Endothelial cell of umbilical vein (primary cell): Measurements from ENCODE around the gene CMTM2. TPM values are rescaled to one million over a fixed set of nuclear protein-coding genes. Genes with fewer than 3 reads are reported as not detected.

ENCODE experiments used
- BruUV-seq: library from RNA; stranded (reverse); fragments of 400-500 nt; replicated peaks from 2 replicates; lab custom pipeline; 2021; lab: Mats Ljungman, UMichigan
- CTCF ChIA-PET: fragments of 300-600, 350-600 bp; sonication (Branson Sonifier 250); formaldehyde crosslinking; loops from one replicate; lab custom pipeline; 2021; ENCODE audit warnings: antibody characterized with exemption, inconsistent platforms; lab: Charles Lee
- POLR2A ChIA-PET: fragments of 300-600, 350-600 bp; sonication (Branson Sonifier 250); formaldehyde crosslinking; loops from one replicate; lab custom pipeline; 2021; ENCODE audit warnings: antibody characterized with exemption, inconsistent platforms; lab: Charles Lee
- DNase-seq: peaks from one replicate; pipeline ENCODE4 v3.0.0-alpha.2; 2011; ENCODE audit warnings: low read depth, low spot score
- FAIRE-seq: peaks from 2 replicates; lab custom pipeline; 2011; peaks lifted over from hg19 to GRCh38; lab: Jason Lieb, UNC
- H2AFZ ChIP-seq: 2 replicates; pipeline ENCODE4 v1.6.0; 2012; ENCODE audit warnings: low read depth, low read length, control low read depth, inconsistent platforms
- H3K27ac ChIP-seq: 2 replicates; pipeline ENCODE4 v1.5.1; 2011; ENCODE audit warnings: low read depth, mild to moderate bottlenecking, control low read depth, low read length, moderate library complexity; ENCODE audit not compliant: insufficient read depth
- H3K27me3 ChIP-seq, 2 experiments: 2 replicates each; pipeline versions ENCODE4 v1.6.0 to v1.6.1; 2011; ENCODE audit warnings: low read length in 2 of 2, mixed read lengths in 1 of 2; ENCODE audit not compliant: control insufficient read depth in 2 of 2, insufficient read depth in 2 of 2
- H3K36me3 ChIP-seq, 2 experiments: 2 replicates in 1 of 2; 3 replicates in 1 of 2; pipeline ENCODE4 v1.5.1; 2011; ENCODE audit warnings: low read length in 2 of 2, mild to moderate bottlenecking in 1 of 2, moderate library complexity in 1 of 2; ENCODE audit not compliant: control insufficient read depth in 2 of 2, insufficient read depth in 2 of 2; ENCODE audit errors: extremely low read depth in 1 of 2
- H3K4me1 ChIP-seq: 3 replicates; pipeline ENCODE4 v1.5.1; 2011; ENCODE audit warnings: mild to moderate bottlenecking, low read length; ENCODE audit not compliant: control insufficient read depth, insufficient read depth; ENCODE audit errors: extremely low read depth
- H3K4me2 ChIP-seq: 2 replicates; pipeline ENCODE4 v1.6.1; 2011; ENCODE audit warnings: low read length, control low read depth, mixed read lengths; ENCODE audit not compliant: insufficient read depth
- H3K4me3 ChIP-seq, 3 experiments: fragments of 200-600 bp in 1 of 3; sonication (generic), shearing (Covaris generic) in 1 of 3; replicated peaks in 1 of 3; 2 replicates each; pipeline ENCODE4 v1.5.1; 2011 to 2016; ENCODE audit warnings: control low read depth in 3 of 3, low read length in 3 of 3, mild to moderate bottlenecking in 2 of 3, inconsistent platforms in 1 of 3, low read depth in 1 of 3, moderate library complexity in 1 of 3; ENCODE audit not compliant: insufficient read depth in 1 of 3
- H3K79me2 ChIP-seq: 2 replicates; pipeline ENCODE4 v1.6.0; 2012; ENCODE audit warnings: low read length, inconsistent platforms; ENCODE audit not compliant: control insufficient read depth, insufficient read depth
- H3K9ac ChIP-seq: replicated peaks from 2 replicates; pipeline ENCODE3; 2011; ENCODE audit warnings: low read length, control low read depth; ENCODE audit not compliant: insufficient read depth; ENCODE audit errors: extremely low read depth
- H3K9me1 ChIP-seq: replicated peaks from 3 replicates; pipeline ENCODE4 v1.6.0; 2011; ENCODE audit warnings: mild to moderate bottlenecking, low read length; ENCODE audit not compliant: control insufficient read depth, insufficient read depth; ENCODE audit errors: extremely low read depth
- H3K9me3 ChIP-seq: replicated peaks from 2 replicates; pipeline ENCODE4 v1.5.1; 2012; ENCODE audit warnings: low read length, inconsistent platforms; ENCODE audit not compliant: control insufficient read depth, insufficient read depth
- H4K20me1 ChIP-seq: replicated peaks from 2 replicates; pipeline ENCODE3; 2011; ENCODE audit warnings: mild to moderate bottlenecking, low read length; ENCODE audit not compliant: control insufficient read depth, insufficient read depth; ENCODE audit errors: extremely low read depth
- CTCF ChIP-seq, 2 donors: IDR thresholded peaks; 1 replicate in 1 of 2; 2 replicates in 1 of 2; pipeline ENCODE4 v1.5.1; 2011; ENCODE audit warnings: low read length in 2 of 2, mild to moderate bottlenecking in 2 of 2, moderate library complexity in 2 of 2, control low read depth in 1 of 2, inconsistent platforms in 1 of 2, low read depth in 1 of 2; ENCODE audit not compliant: insufficient read depth in 1 of 2; ENCODE audit errors: extremely low read depth in 1 of 2
- EZH2 ChIP-seq: IDR thresholded peaks from 2 replicates; pipeline ENCODE4 v1.6.1; 2012; ENCODE audit warnings: borderline replicate concordance, low read depth, mild to moderate bottlenecking, moderate library complexity, low read length, inconsistent platforms; ENCODE audit not compliant: severe bottlenecking
- FOS ChIP-seq: IDR thresholded peaks from 2 replicates; pipeline ENCODE4 v1.6.1; 2011; ENCODE audit warnings: mild to moderate bottlenecking, low read length, moderate library complexity, borderline replicate concordance; ENCODE audit not compliant: insufficient read depth
- GATA2 ChIP-seq: IDR thresholded peaks from 2 replicates; pipeline ENCODE4 v1.7.0; 2011; ENCODE audit warnings: low read depth, mild to moderate bottlenecking, moderate library complexity, mixed read lengths, low read length; ENCODE audit not compliant: insufficient read length, insufficient read depth
- JUN ChIP-seq: IDR thresholded peaks from 2 replicates; pipeline ENCODE4 v1.6.1; 2011; ENCODE audit warnings: borderline replicate concordance, low read depth; ENCODE audit not compliant: insufficient read length, insufficient read depth
- MAX ChIP-seq: IDR thresholded peaks from 2 replicates; pipeline ENCODE4 v1.6.1; 2011; ENCODE audit not compliant: insufficient read depth, insufficient read length
- MYC ChIP-seq: IDR thresholded peaks from one replicate; pipeline ENCODE4 v1.6.1; 2011; ENCODE audit warnings: mild to moderate bottlenecking, low read depth, low read length
- POLR2A ChIP-seq: IDR thresholded peaks from 2 replicates; pipeline ENCODE4 v1.6.1; 2012; ENCODE audit warnings: low read depth, mild to moderate bottlenecking, control low read depth, low read length
- POLR2AphosphoS5 ChIP-seq: IDR thresholded peaks from 2 replicates; pipeline ENCODE4 v1.6.1; 2012; ENCODE audit warnings: low read depth, mild to moderate bottlenecking, control low read depth, low read length, moderate library complexity; ENCODE audit not compliant: insufficient read depth
- dilution Hi-C: fragments of 300-500 bp; cut with MboI; formaldehyde crosslinking; loops from one replicate; pipeline ENCODE4 v1.15.0; 2019; ENCODE audit warnings: low sequenced_read_pairs; ENCODE audit not compliant: extremely low pct_ligation_motif_present
- intact Hi-C: fragments of 100-400 bp; cut with micrococcal nuclease; formaldehyde crosslinking; loops from one replicate; pipeline ENCODE4 v1.10.0; 2022
- polyA plus RNA-seq, 4 experiments: library from polyadenylated mRNA; depleted of rRNA in 3 of 4; stranded (reverse) in 3 of 4; unstranded in 1 of 4; fragments of >200 nt; gene quantifications; 2 replicates each; pipeline versions ENCODE4 v1.2.1 to v1.2.3, GENCODE V29; 2011 to 2012; ENCODE audit warnings: missing spikeins in 1 of 4
- total RNA-seq: library from RNA; stranded (reverse); gene quantifications from 2 replicates; pipeline ENCODE4 v1.2.3, GENCODE V29; 2021

CMTM2 gene
- total and polyA plus RNA-seq, 2 donors (not counting 3 experiments of a cell fraction or from before 2014, with no cell fraction given): not detected

- Histone ChIP-seq H3K9me3 (no peaks in the 10 kb centered on the region), H3K4me3 (no peak overlapping the region), H3K4me2 (no peak overlapping the region), H4K20me1 (no peaks in the 10 kb centered on the region), H3K36me3 (peaks cover 20 to 38% of the 10 kb centered on the region in 2 experiments), H3K79me2 (peaks cover 10% of the 10 kb centered on the region), H2AFZ (no peak overlapping the region), H3K27ac (no peak overlapping the region), H3K9ac (no peak overlapping the region), H3K4me1 (peaks cover 4% of the 10 kb centered on the region), H3K27me3 (no peaks in the 10 kb centered on the region), H3K9me1 (no peaks in the 10 kb centered on the region)
- FAIRE-seq (no peak), DNase-seq (no peak)
- intact Hi-C loops: no loop called here
- dilution Hi-C loops: no loop called here
- POLR2A ChIA-PET: no interaction called here
- no peak for TF ChIP-seq JUN
- no peak for TF ChIP-seq EZH2
- TF ChIP-seq MAX: no peak
- TF ChIP-seq POLR2A: no peak
- TF ChIP-seq FOS: no peak
- no peak for TF ChIP-seq GATA2
- no peak for TF ChIP-seq CTCF (IDR thresholded peaks at IDR 0.05; ENCODE audit: extremely low read depth in 1 of 2, insufficient read depth in 1 of 2, low read depth in 1 of 2, low read length in 2 of 2)
- no peak for TF ChIP-seq MYC
- no peak for TF ChIP-seq POLR2AphosphoS5
- no TSS peak for BruUV-seq
- CTCF ChIA-PET: interaction anchor here (6.3 kb wide), 1 partner anchor 256 kb away, joined by 171 read pairs; no protein-coding TSS in a partner anchor
Observed at GRCh38 chr16:66612422-66612821, 33.2 kb downstream of the CMTM2 start.
